Stimulated activated CD4-positive, alpha-beta T cell treated with anti-CD3 and anti-CD28 coated beads, Interleukin-12 subunit alpha, Interleukin-12 subunit beta, amount 100 ng/mL, for 4 hours (primary cell): ENCODE data around the gene PPIL6.
A peak's percentile ranks its signal among the peaks of the same experiment; 100 is the strongest.

Experiments
- DNase-seq: peaks from one replicate; pipeline ENCODE4 v3.0.0-alpha.2; 2020

The PPIL6 gene

GRCh38 chr6:109449064-109449794 lies 8.8 kb upstream of the PPIL6 start:
- no peak for DNase-seq

- DNase-seq = no peak
Observed at GRCh38 chr6:109448615-109449014, 8.2 kb upstream of the PPIL6 start.

GRCh38 chr6:109447878-109448555 lies 7.6 kb upstream of the PPIL6 start:
- DNase-seq = no peak

- DNase-seq = no peak
Observed at GRCh38 chr6:109447087-109447486, 6.7 kb upstream of the PPIL6 start.

GRCh38 chr6:109446541-109446940 lies 6.1 kb upstream of the PPIL6 start:
- DNase-seq = no peak

GRCh38 chr6:109446072-109446471 lies 5.6 kb upstream of the PPIL6 start:
- DNase-seq = no peak

- no peak for DNase-seq
Observed at GRCh38 chr6:109445382-109445781, 5.0 kb upstream of the PPIL6 start.

GRCh38 chr6:109443425-109443950 lies 3.1 kb upstream of the PPIL6 start:
- DNase-seq = no peak

GRCh38 chr6:109442393-109442924 lies 2.0 kb upstream of the PPIL6 start:
- no peak for DNase-seq

GRCh38 chr6:109441069-109441816 lies 815 bp upstream of the PPIL6 start:
- peak; percentile 45 for DNase-seq

GRCh38 chr6:109436041-109436440 lies 4.4 kb downstream of the PPIL6 start:
- no peak for DNase-seq

- no peak for DNase-seq
Observed at GRCh38 chr6:109434456-109434855, 6.0 kb downstream of the PPIL6 start.

GRCh38 chr6:109429496-109429895 lies 10.9 kb downstream of the PPIL6 start:
- DNase-seq = no peak

- no peak for DNase-seq
Observed at GRCh38 chr6:109428889-109429477, 11.4 kb downstream of the PPIL6 start.

- DNase-seq = no peak
Observed at GRCh38 chr6:109424946-109425345, 15.5 kb downstream of the PPIL6 start.

- no peak for DNase-seq
Observed at GRCh38 chr6:109421184-109421583, 19.2 kb downstream of the PPIL6 start.

- no peak for DNase-seq
Observed at GRCh38 chr6:109420751-109421150, 19.7 kb downstream of the PPIL6 start.

- DNase-seq = no peak
Observed at GRCh38 chr6:109417646-109418045, 22.8 kb downstream of the PPIL6 start.

GRCh38 chr6:109411034-109411433 lies 29.4 kb downstream of the PPIL6 start:
- no peak for DNase-seq

- DNase-seq = no peak
Observed at GRCh38 chr6:109406196-109406595, 34.2 kb downstream of the PPIL6 start.

- no peak for DNase-seq
Observed at GRCh38 chr6:109397020-109397419, 43.4 kb downstream of the PPIL6 start.

- no peak for DNase-seq
Observed at GRCh38 chr6:109396046-109396718, 44.2 kb downstream of the PPIL6 start.
